Natural killer cell (primary cell): ENCODE data around the gene NBEAL2. TPM values are rescaled to one million over a fixed set of nuclear protein-coding genes. Genes with fewer than 3 reads are reported as not detected.

Experiments used
- ATAC-seq, 3 donors: fragments of 150-1000 bp in 2 of 3; fragments of 200-7000 bp in 1 of 3; cut with Tn5 transposase; 1 replicate in 1 of 3; 2 replicates in 2 of 3; pipeline ENCODE4 v1.10.0; 2021; ENCODE audit warnings: mild to moderate bottlenecking in 2 of 3, moderate library complexity in 2 of 3
- DNase-seq, 2 donors: peaks; one replicate each; pipeline versions ENCODE4 v3.0.0 to v3.0.0-alpha.2; 2013 to 2021; ENCODE audit warnings: mixed read lengths in 1 of 2
- H3K27ac ChIP-seq: one replicate; pipeline ENCODE4 v1.5.1; 2013; ENCODE audit warnings: mild to moderate bottlenecking, low read length
- H3K27me3 ChIP-seq: one replicate; pipeline ENCODE4 v1.6.1; 2013; ENCODE audit warnings: low read length; ENCODE audit not compliant: control insufficient read depth, insufficient read depth
- H3K36me3 ChIP-seq: one replicate; pipeline ENCODE4 v1.6.1; 2013; ENCODE audit warnings: low read length; ENCODE audit not compliant: control insufficient read depth, insufficient read depth
- H3K4me1 ChIP-seq: one replicate; pipeline ENCODE4 v1.6.1; 2013; ENCODE audit warnings: low read length; ENCODE audit not compliant: control insufficient read depth, insufficient read depth
- H3K4me3 ChIP-seq: one replicate; pipeline ENCODE4 v1.5.1; 2013; ENCODE audit warnings: low read length
- H3K9me3 ChIP-seq: one replicate; pipeline ENCODE4 v1.6.1; 2013; ENCODE audit warnings: low read length; ENCODE audit not compliant: control insufficient read depth, insufficient read depth
- H3K27ac Mint-ChIP-seq, 2 donors: one replicate each; pipeline ENCODE4 v1.8.0; 2022; ENCODE audit warnings: mild to moderate bottlenecking in 2 of 2, mixed read lengths in 2 of 2, moderate library complexity in 1 of 2
- H3K27me3 Mint-ChIP-seq, 2 donors: one replicate each; pipeline ENCODE4 v1.8.0; 2022; ENCODE audit warnings: low read depth in 2 of 2, mixed read lengths in 2 of 2
- H3K36me3 Mint-ChIP-seq: one replicate; pipeline ENCODE4 v1.8.0; 2022; ENCODE audit warnings: mixed read lengths
- H3K4me1 Mint-ChIP-seq, 2 donors: one replicate each; pipeline ENCODE4 v1.8.0; 2022; ENCODE audit warnings: mixed read lengths in 2 of 2
- H3K4me3 Mint-ChIP-seq: one replicate; pipeline ENCODE4 v1.8.0; 2022; ENCODE audit warnings: mild to moderate bottlenecking, moderate library complexity, mixed read lengths
- H3K9me3 Mint-ChIP-seq, 2 donors: one replicate each; pipeline ENCODE4 v1.8.0; 2022; ENCODE audit warnings: mixed read lengths in 2 of 2
- WGBS: methylation state at CpG from one replicate; pipeline ENCODE4 v1.1.7; 2013; ENCODE audit warnings: missing lambda C conversion rate; ENCODE audit not compliant: insufficient coverage; 5-methylcytosine and 5-hydroxymethylcytosine counted together
- intact Hi-C: fragments of 100-400 bp; cut with micrococcal nuclease; formaldehyde crosslinking; loops from one replicate; pipeline ENCODE4 v1.14.2; 2022
- total RNA-seq, 4 donors: library from RNA; stranded (reverse); fragments of 120-200 nt in 1 of 4; gene quantifications; one replicate each; pipeline versions ENCODE4 v1.2.3 to v1.2.4, GENCODE V29; 2013 to 2022
- TF ChIP-seq, protein P1 (sequence below): fragments of 200-600 bp; IDR thresholded peaks from one replicate; pipeline ENCODE4 v1.8.0; 2022; ENCODE audit warnings: antibody characterized with exemption

NBEAL2 gene
- total RNA-seq, 3 donors from 2014 or later (not counting 1 experiment from before 2014, with no cell fraction given), result 453 to 536 (median 532) TPM

DNA sequence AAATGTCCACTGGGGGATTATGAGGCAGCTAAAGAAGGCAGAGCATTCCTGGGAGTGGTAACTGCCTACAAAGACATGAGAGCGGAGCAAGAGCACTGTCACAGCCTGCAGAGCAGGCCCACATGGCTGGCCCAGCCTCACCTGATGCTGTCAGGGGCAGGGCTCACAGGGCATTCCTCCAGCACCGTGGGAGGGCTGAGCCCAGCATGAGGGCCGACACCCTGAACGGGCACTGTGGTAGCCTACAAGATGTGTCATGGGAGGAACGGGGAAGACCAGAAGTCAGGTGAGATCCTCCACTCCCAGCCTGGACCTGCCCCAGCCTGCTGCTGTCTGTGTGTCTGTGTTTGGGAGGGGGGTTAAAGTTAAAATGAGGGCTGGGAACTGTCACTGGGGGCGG lies 33.0 kb upstream of the NBEAL2 start:
- Histone ChIP-seq H3K9me3 (no peaks in the 10 kb centered on the region), H3K27ac (peak overlapping the region; percentile 98), H3K4me3 (no peak overlapping the region), H3K4me1 (peaks cover 98% of the 10 kb centered on the region), H3K27me3 (no peaks in the 10 kb centered on the region), H3K36me3 (peaks cover 5% of the 10 kb centered on the region)
- no peaks in the 10 kb centered on the region for H3K9me3 Mint-ChIP-seq
- H3K27me3 Mint-ChIP-seq, result no peaks in the 10 kb centered on the region
- no peaks in the 10 kb centered on the region for H3K36me3 Mint-ChIP-seq
- WGBS, result 70% methylated on average over 5 of the region's 6 CpGs
- peaks cover 87 to 90% of the 10 kb centered on the region in 2 donors for H3K4me1 Mint-ChIP-seq
- DNase-seq (no peak), ATAC-seq (no peak)
- intact Hi-C loops, result loop anchor here (5.0 kb wide), 1 partner anchor 91 kb away; no protein-coding TSS in a partner anchor
- peak overlapping the region; percentile 92 for H3K4me3 Mint-ChIP-seq
- TF ChIP-seq, protein P1, sequence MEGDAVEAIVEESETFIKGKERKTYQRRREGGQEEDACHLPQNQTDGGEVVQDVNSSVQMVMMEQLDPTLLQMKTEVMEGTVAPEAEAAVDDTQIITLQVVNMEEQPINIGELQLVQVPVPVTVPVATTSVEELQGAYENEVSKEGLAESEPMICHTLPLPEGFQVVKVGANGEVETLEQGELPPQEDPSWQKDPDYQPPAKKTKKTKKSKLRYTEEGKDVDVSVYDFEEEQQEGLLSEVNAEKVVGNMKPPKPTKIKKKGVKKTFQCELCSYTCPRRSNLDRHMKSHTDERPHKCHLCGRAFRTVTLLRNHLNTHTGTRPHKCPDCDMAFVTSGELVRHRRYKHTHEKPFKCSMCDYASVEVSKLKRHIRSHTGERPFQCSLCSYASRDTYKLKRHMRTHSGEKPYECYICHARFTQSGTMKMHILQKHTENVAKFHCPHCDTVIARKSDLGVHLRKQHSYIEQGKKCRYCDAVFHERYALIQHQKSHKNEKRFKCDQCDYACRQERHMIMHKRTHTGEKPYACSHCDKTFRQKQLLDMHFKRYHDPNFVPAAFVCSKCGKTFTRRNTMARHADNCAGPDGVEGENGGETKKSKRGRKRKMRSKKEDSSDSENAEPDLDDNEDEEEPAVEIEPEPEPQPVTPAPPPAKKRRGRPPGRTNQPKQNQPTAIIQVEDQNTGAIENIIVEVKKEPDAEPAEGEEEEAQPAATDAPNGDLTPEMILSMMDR, result no peak
- H3K27ac Mint-ChIP-seq, result peak overlapping the region; percentile 96 to 99

DNA sequence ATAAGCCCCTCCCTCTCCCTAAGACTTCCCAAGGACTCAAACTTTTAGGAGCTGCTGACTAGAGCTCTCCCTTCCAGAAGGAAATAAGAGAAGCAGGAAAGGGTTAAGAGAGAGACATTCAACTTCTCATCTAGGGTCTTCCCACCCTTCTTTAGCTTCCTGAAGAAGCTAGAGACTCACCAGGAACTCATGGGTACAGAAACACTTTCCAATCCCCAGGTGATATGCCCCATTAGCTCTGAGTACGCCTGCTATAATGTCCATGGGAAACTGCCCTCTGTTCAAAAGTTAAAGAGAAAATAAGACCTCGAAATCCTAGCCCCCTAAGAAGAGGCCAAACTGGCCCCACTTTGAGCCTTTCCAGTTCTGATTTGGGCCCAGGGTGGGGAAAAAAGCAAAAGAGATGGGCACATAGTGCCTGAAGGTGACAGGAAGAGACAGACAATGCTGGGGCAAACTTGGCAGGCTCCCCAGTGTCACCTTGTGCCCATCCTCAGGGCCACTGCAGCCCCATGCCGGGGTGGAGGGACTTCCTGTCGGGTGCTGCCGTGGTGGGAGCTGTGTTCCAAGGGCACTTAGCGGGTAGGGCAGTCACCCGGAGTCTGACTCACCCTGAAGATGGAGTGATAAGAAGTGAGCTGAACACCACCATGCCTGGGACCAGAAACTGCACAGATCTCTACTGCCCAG lies 32.5 kb upstream of the NBEAL2 start:
- Histone ChIP-seq H3K27ac (peak overlapping the region; percentile 98), H3K36me3 (peaks cover 5% of the 10 kb centered on the region), H3K4me3 (no peak overlapping the region), H3K27me3 (no peaks in the 10 kb centered on the region), H3K4me1 (peaks cover 98% of the 10 kb centered on the region), H3K9me3 (no peaks in the 10 kb centered on the region)
- intact Hi-C loops, result loop anchor here (1.0 to 5.0 kb wide), 2 partner anchors 29 to 90 kb away; partner anchors contain the start of gene CCDC12
- Mint-ChIP-seq H3K4me1 (peaks cover 89 to 92% of the 10 kb centered on the region in 2 donors), H3K9me3 (no peaks in the 10 kb centered on the region), H3K27me3 (no peaks in the 10 kb centered on the region), H3K27ac (peak overlapping the region; percentile 96 to 99), H3K4me3 (peak overlapping the region; percentile 92), H3K36me3 (no peaks in the 10 kb centered on the region)
- TF ChIP-seq, protein P1, result no peak
- DNase-seq, result peak; percentile 72 to 83
- 15% methylated on average over 7 of the region's 7 CpGs for WGBS
- ATAC-seq, result peak; percentile 52 to 74 (median 66)

DNA sequence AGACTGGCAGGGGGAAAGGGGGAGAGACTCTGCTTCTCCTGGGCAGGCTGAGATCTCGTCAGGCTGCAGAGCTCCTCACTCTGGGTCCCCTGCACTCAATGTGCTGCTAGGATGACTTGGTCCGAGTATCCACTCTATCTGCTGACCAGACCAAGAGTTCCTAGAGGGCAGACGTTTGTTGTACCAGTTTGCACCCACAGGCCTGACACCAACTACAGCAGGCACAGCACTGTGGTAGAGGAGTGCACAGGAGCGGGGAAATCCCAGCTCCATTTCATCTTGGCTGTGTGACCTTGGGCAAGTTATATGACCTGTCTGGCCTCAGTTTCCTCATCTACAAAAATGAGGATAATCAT lies 31.9 kb upstream of the NBEAL2 start:
- H3K27me3 ChIP-seq, result no peaks in the 10 kb centered on the region
- peaks cover 3% of the 10 kb centered on the region for H3K36me3 ChIP-seq
- Mint-ChIP-seq H3K27ac (peak overlapping the region; percentile 96 to 99), H3K36me3 (no peaks in the 10 kb centered on the region), H3K4me1 (peaks cover 89 to 92% of the 10 kb centered on the region in 2 donors), H3K4me3 (peak overlapping the region; percentile 92), H3K27me3 (no peaks in the 10 kb centered on the region), H3K9me3 (no peaks in the 10 kb centered on the region)
- peaks cover 98% of the 10 kb centered on the region for H3K4me1 ChIP-seq
- TF ChIP-seq, protein P1, result no peak
- peak overlapping the region; percentile 98 for H3K27ac ChIP-seq
- peak overlapping the region; percentile 17 for H3K4me3 ChIP-seq
- intact Hi-C loops, result loop anchor here (1.0 to 5.0 kb wide), 2 partner anchors 29 to 90 kb away; partner anchors contain the start of gene CCDC12
- ATAC-seq, result peak; percentile 34 to 61 (median 59)
- no peaks in the 10 kb centered on the region for H3K9me3 ChIP-seq
- 22% methylated on average over 4 of the region's 4 CpGs for WGBS
- peak in 1 of 2 donors; percentile 68 for DNase-seq
